Medulla oblongata (tissue), 1 donor: Measurements from ENCODE around the gene SLC52A1.
"Not testable (repeated sequence)": the region's sequence is repeated elsewhere in the genome, so short reads cannot be mapped to it uniquely, and the experiment has no call there.

Experiments
- DNase-seq: peaks from one replicate; pipeline ENCODE4 v3.0.0-alpha.2; 2015; ENCODE audit errors: extremely low spot score

SLC52A1 gene

GRCh38 chr17:5035315-5035714, at the start of gene SLC52A1:
TSS of gene SLC52A1 (minus strand) at chr17:5035426. CDS start at chr17:5034606, 820 bp downstream.
- no peak for DNase-seq

GRCh38 chr17:5080591-5080990, 45.4 kb upstream of the SLC52A1 start:
- no peak for DNase-seq

GRCh38 chr17:5078106-5079028, 43.1 kb upstream of the SLC52A1 start, which contains the start of gene ZFP3:
TSS of gene ZFP3 (plus strand) at chr17:5078467. CDS start at chr17:5091505, 13,038 bp downstream.
- DNase-seq, result peak; percentile 82

GRCh38 chr17:5077781-5078105, 42.5 kb upstream of the SLC52A1 start:
- DNase-seq, result no peak

- DNase-seq, result not testable (repeated sequence)
Measured at GRCh38 chr17:5077275-5077674, 42.0 kb upstream of the SLC52A1 start.

- not testable (repeated sequence) for DNase-seq
Measured at GRCh38 chr17:5075472-5075871, 40.2 kb upstream of the SLC52A1 start.

- no peak for DNase-seq
Measured at GRCh38 chr17:5069724-5070123, 34.5 kb upstream of the SLC52A1 start.

- no peak for DNase-seq
Measured at GRCh38 chr17:5068236-5068635, 33.0 kb upstream of the SLC52A1 start.

GRCh38 chr17:5065227-5065744, 30.1 kb upstream of the SLC52A1 start:
- no peak for DNase-seq

- no peak for DNase-seq
Measured at GRCh38 chr17:5055543-5055942, 20.3 kb upstream of the SLC52A1 start.

GRCh38 chr17:5050278-5050677, 15.1 kb upstream of the SLC52A1 start:
- DNase-seq, result no peak

GRCh38 chr17:5049314-5049841, 14.2 kb upstream of the SLC52A1 start:
- DNase-seq, result no peak

GRCh38 chr17:5047446-5047845, 12.2 kb upstream of the SLC52A1 start:
- no peak for DNase-seq

GRCh38 chr17:5045496-5045895, 10.3 kb upstream of the SLC52A1 start:
- DNase-seq, result no peak

GRCh38 chr17:5044630-5045029, 9.4 kb upstream of the SLC52A1 start:
- no peak for DNase-seq

GRCh38 chr17:5043524-5043923, 8.3 kb upstream of the SLC52A1 start:
- DNase-seq, result no peak

- no peak for DNase-seq
Measured at GRCh38 chr17:5042157-5043022, 7.2 kb upstream of the SLC52A1 start.

- DNase-seq, result no peak
Measured at GRCh38 chr17:5034651-5035050, 575 bp downstream of the SLC52A1 start.

GRCh38 chr17:5034063-5034462, 1.2 kb downstream of the SLC52A1 start:
- DNase-seq, result no peak

- no peak for DNase-seq
Measured at GRCh38 chr17:5033352-5034015, 1.7 kb downstream of the SLC52A1 start.

- no peak for DNase-seq
Measured at GRCh38 chr17:5032865-5033264, 2.4 kb downstream of the SLC52A1 start.
